HG03135 (cell line): ENCODE measurements around the gene MBD6.
"Not testable (repeated sequence)": the region's sequence is repeated elsewhere in the genome, so short reads cannot be mapped to it uniquely, and the experiment has no call there.

Experiments
- ATAC-seq: cut with Tn5 transposase; IDR thresholded peaks from one replicate; pipeline ENCODE4 v1.9.1; 2021; ENCODE audit warnings: mild to moderate bottlenecking, moderate library complexity; ENCODE audit not compliant: unreplicated experiment

Gene MBD6

DNA sequence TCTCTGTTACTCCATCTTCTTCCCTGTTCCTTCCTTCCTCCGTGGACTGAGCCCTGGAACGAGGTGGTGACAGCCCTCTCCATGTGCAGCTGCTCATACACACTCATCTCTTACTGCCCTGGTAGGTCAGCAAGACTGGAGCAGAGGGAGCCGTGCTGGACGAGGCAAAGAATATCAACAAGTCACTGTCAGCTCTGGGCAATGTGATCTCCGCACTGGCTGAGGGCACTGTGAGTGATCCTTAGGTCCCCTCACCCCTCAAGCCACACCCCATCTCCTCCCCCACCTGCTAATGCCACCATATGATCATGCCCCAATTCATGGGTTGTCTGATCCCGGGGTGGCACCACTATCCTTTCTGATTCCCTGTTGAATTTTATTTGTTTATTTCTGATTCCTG is 46.2 kb downstream of the MBD6 start:
- no peak for ATAC-seq

DNA sequence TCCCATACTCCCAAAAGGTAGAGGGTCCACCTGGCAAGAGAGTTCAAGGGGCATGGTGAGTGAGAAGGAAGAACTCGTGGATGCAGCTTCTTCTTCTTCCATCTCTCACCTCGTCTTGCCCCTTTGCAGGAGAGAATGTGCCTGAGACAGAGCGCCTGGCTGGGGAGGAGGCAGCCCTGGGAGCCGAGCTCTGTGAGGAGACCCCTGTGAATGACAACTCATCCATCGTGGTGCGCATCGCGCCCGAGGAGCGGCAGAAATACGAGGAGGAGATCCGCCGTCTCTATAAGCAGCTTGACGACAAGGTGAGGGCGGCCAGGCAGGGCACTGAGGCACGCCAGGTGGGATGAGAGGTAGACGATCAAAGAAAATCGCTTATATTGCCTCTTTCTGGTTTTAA is 47.2 kb downstream of the MBD6 start:
- no peak for ATAC-seq

DNA sequence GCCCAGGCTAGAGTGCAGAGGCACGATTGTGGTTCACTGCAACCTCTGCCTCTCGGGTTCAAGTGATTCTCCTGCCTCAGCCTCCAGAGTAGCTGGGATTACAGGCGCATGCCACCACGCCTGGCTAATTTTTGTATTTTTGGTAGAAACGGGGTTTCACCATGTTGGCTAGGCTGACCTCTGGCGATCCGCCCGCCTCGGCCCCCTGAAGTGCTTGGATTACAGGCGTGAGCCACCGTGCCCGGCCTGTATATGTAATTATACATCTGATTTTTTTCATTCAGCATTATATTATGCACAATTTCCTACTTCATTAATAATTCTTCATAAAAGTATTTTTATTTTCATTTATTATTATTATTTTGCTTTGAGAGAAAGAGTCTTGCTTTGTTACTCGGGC is 47.8 kb downstream of the MBD6 start:
- ATAC-seq = not testable (repeated sequence)

DNA sequence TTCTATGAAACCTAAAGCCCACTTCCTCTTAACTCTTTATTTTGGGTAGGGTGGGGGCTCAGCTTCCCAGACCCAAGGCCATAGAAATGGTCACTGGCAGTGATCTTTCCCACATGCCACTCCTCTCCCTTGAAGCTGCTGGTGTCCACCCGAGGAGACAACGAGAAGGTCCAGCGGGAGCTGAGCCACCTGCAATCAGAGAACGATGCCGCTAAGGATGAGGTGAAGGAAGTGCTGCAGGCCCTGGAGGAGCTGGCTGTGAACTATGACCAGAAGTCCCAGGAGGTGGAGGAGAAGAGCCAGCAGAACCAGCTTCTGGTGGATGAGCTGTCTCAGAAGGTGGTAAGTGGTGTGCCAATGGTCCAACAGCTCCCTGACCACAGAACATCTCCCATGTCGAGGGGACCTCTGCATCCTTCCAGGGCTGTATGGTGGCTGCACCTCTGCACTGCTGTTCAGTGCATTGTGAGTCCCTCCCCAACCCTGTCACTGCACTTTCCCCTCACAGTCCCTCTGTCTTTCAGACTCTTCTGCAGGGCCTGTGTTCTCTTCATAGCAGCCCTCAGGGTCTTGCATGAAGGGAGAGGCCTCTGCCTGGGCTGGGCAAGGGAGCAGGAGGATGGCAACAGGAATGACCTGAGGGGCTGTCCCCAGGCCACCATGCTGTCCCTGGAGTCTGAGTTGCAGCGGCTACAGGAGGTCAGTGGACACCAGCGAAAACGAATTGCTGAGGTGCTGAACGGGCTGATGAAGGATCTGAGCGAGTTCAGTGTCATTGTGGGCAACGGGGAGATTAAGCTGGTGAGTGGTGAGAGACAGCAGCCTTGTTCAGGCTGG is 49.5 kb downstream of the MBD6 start:
- ATAC-seq = no peak

DNA sequence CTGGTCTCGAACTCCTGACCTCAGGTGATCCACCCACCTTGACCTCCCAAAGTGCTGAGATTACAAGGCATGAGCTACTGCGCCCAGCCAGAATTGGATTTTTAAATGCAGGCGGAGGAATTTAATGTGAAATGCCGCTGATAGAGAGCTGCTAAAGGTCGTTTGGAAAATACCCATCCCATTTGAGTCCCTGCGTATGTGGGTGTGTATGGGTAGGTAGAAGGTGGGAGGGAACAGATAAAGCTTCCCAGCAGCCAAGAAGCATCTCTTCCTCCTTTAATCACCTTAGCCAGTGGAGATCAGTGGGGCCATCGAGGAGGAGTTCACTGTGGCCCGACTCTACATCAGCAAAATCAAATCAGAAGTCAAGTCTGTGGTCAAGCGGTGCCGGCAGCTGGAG is 52.2 kb downstream of the MBD6 start:
- ATAC-seq = no peak

DNA sequence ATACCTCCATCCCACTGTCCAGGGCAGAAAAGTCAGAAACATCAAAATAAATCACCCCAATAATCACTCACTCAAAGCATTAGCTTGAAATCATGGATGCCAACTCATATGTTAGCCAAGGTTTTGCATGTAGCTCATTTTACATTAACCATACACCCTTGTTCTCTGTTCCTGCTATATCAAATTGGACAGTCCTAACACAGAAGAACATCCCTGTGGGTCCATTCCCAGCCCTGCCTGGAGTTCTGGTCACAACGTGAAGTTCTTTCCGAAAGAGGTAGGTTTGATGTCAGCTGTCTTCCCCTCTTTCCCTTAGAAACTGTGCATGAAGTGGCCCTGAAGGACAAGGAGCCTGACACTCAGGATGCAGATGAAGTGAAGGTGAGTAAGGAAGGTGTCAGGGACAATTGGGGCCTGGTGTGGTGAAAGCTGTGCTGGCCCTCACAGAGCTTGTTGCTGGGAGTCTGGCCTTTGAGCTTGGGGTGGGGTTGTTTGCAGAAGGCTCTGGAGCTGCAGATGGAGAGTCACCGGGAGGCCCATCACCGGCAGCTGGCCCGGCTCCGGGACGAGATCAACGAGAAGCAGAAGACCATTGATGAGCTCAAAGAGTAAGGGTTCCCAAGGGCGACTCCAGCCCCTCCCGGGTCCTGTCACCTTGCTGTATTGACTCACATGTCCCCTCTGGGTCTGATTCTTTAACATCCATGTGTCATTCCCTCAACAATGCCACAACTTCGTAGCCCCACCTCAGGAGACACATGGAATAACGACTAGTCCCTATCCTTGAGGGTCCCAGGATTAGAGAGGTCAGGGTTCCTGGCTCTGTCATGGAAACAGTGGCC is 53.4 kb downstream of the MBD6 start:
- no peak for ATAC-seq

DNA sequence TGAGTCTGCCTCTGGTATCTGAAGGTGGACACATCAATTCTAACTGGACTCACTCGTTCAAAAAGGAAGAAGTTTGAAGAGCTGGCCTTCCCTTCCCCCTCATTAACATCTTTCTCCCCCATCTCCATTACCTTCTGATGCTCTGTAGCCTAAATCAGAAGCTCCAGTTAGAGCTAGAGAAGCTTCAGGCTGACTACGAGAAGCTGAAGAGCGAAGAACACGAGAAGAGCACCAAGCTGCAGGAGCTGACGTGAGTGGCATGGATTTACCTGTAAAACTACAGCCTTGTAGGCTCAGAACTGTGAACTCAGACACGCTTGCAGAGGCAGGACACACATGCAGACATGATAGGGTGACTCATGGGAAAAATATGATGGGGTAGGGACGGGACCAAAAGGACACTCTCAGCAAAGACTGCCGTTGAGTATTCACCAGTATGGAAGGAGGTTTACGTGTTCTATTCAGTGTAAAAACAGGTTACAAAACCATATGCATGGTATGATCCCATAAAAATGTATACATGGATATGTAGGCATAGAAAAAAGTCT is 54.1 kb downstream of the MBD6 start:
- no peak for ATAC-seq

DNA sequence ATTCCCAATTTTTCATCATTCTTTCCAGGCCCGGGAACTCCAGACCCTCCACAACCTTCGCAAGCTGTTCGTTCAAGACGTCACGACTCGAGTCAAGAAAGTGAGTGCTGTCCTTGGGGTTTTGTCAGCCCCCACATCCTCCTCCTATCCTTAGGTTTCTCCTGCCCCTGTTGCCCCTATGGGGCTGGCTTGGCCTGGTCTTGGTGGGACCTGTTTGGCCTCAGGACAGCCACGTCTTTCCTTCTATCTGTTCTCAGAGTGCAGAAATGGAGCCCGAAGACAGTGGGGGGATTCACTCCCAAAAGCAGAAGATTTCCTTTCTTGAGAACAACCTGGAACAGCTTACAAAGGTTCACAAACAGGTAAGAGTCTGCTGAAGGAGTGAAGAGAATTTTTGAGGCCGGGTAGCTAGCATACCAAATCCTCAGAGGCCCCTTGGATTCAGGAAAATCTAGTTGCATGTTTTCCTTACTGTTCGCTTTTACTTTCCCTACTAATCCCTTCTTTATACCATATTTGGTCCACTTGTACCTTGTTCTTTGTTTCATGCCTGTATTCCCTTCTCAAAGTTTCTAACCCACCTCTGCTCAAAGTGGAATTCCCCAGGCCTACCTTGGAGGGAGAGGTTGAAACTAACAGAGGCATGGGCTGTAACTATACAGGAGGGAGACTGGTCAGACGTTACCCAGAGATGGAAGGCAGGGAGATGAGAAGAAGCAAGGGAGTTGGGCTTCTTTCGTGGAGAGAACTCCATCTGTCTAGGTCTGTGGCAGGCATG is 55.5 kb downstream of the MBD6 start:
- no peak for ATAC-seq

DNA sequence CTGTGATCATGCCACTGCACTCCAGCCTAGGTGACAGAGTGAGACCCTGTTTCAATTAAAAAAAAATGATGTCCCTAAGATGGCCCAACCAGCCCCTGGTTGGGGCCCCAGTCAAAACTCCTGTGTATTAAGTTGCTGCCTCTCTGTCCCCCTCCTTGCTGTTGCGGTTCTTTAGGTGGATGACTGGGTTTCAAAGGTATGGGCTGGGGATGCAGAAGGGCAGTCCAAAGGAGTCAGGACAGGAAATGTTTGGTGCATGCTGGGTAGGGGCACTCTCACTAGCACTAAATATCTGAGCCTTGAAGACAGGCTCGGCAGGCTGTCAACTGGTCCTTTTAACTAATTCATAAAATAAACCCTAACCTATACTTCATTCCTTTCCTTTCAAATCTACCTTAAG is 56.4 kb downstream of the MBD6 start:
- no peak for ATAC-seq
